HCT116 (cell line): ENCODE results near the gene NEK8. TPM values are rescaled to one million over a fixed set of nuclear protein-coding genes. Genes with fewer than 3 reads are reported as not detected.

Source experiments
- ATAC-seq: fragments of 200-7000 bp; cut with Tn5 transposase; 2 replicates; pipeline ENCODE4 v1.9.1; 2020; ENCODE audit warnings: mild to moderate bottlenecking, moderate library complexity
- BruUV-seq: library from RNA; stranded (reverse); fragments of 400-500 nt; replicated peaks from 2 replicates; lab custom pipeline; 2021; lab: Mats Ljungman, UMichigan
- CTCF ChIA-PET: fragments of 300-600 bp; sonication (Branson Sonifier 250); formaldehyde crosslinking; loops from one replicate; lab custom pipeline; 2021; ENCODE audit warnings: antibody characterized with exemption; lab: Charles Lee
- POLR2A ChIA-PET: fragments of 300-600, 350-600 bp; sonication (Branson Sonifier 250); formaldehyde crosslinking; loops from one replicate; lab custom pipeline; 2021; ENCODE audit warnings: antibody characterized with exemption; lab: Charles Lee
- RAD21 ChIA-PET, 2 experiments: fragments of 300-600 bp; sonication (Branson Sonifier 250); formaldehyde crosslinking; loops; one replicate each; lab custom pipeline; 2023; ENCODE audit warnings: low total read pairs in 2 of 2; ENCODE audit not compliant: uncharacterized antibody in 2 of 2, unreplicated experiment in 2 of 2, low non-redundant PET in 1 of 2; lab: Charles Lee
- DNase-seq: peaks from one replicate; pipeline ENCODE4 v3.0.0-alpha.2; 2010; ENCODE audit warnings: low read depth, low spot score
- H2AFZ ChIP-seq: fragments of 200-600 bp; shearing (Covaris generic), sonication (generic); 2 replicates; pipeline ENCODE4 v1.6.1; 2017; ENCODE audit warnings: low read depth, mixed run types, mixed read lengths, antibody characterized with exemption, low read length; ENCODE audit not compliant: poor library complexity, severe bottlenecking
- H3K27ac ChIP-seq: 2 replicates; pipeline ENCODE4 v1.5.1; 2012; ENCODE audit warnings: low read depth, low read length
- H3K27me3 ChIP-seq: fragments of 200-600 bp; sonication (generic); 2 replicates; pipeline ENCODE4 v1.6.1; 2016; ENCODE audit warnings: mixed run types, low read length, mixed read lengths; ENCODE audit not compliant: insufficient read depth
- H3K36me3 ChIP-seq, 2 experiments: fragments of 200-500 bp in 1 of 2; fragments of 200-600 bp in 1 of 2; sonication (Bioruptor generic) in 1 of 2; sonication (generic) in 1 of 2; 2 replicates each; pipeline versions ENCODE4 v1.5.1 to v1.6.1; 2014 to 2016; ENCODE audit warnings: low read length in 2 of 2, inconsistent platforms in 1 of 2, mixed read lengths in 1 of 2, mixed run types in 1 of 2; ENCODE audit not compliant: insufficient read depth in 2 of 2, control insufficient read depth in 1 of 2
- H3K4me1 ChIP-seq, 2 experiments: fragments of 200-600 bp in 1 of 2; sonication (generic) in 1 of 2; 2 replicates each; pipeline versions ENCODE4 v1.5.1 to v1.6.1; 2012 to 2017; ENCODE audit warnings: low read length in 2 of 2, inconsistent platforms in 1 of 2, mild to moderate bottlenecking in 1 of 2, mixed read lengths in 1 of 2, mixed run types in 1 of 2, moderate library complexity in 1 of 2; ENCODE audit not compliant: insufficient read depth in 2 of 2, control insufficient read depth in 1 of 2
- H3K4me2 ChIP-seq: fragments of 200-600 bp; sonication (generic); 2 replicates; pipeline ENCODE4 v1.6.1; 2017; ENCODE audit warnings: mixed run types, low read length, mixed read lengths
- H3K4me3 ChIP-seq, 2 experiments: fragments of 200-600 bp in 1 of 2; sonication (generic) in 1 of 2; replicated peaks in 1 of 2; 2 replicates each; pipeline ENCODE4 v1.5.1; 2011 to 2016; ENCODE audit warnings: low read length in 2 of 2, control low read depth in 1 of 2, low read depth in 1 of 2, mild to moderate bottlenecking in 1 of 2, mixed read lengths in 1 of 2, mixed run types in 1 of 2
- H3K79me2 ChIP-seq: fragments of 200-600 bp; sonication (generic); 2 replicates; pipeline ENCODE4 v1.6.1; 2017; ENCODE audit warnings: mild to moderate bottlenecking, mixed run types, low read length, moderate library complexity, mixed read lengths; ENCODE audit not compliant: insufficient read depth
- H3K9ac ChIP-seq: fragments of 200-600 bp; sonication (generic); 2 replicates; pipeline ENCODE4 v1.6.1; 2016; ENCODE audit warnings: low read length, mixed read lengths
- H3K9me2 ChIP-seq: fragments of 200-600 bp; sonication (generic), shearing (Covaris generic); 2 replicates; pipeline ENCODE4 v1.6.1; 2017; ENCODE audit warnings: mixed run types, mild to moderate bottlenecking, moderate library complexity; ENCODE audit not compliant: insufficient read depth
- H3K9me3 ChIP-seq, 2 experiments: fragments of 200-500 bp in 1 of 2; fragments of 200-600 bp in 1 of 2; sonication (Bioruptor generic) in 1 of 2; sonication (generic) in 1 of 2; 2 replicates each; pipeline ENCODE4 v1.6.1; 2014 to 2017; ENCODE audit warnings: low read length in 2 of 2, mixed read lengths in 2 of 2, inconsistent platforms in 1 of 2, low read depth in 1 of 2, mild to moderate bottlenecking in 1 of 2, mixed run types in 1 of 2, moderate library complexity in 1 of 2; ENCODE audit not compliant: control insufficient read depth in 1 of 2, insufficient read depth in 1 of 2
- H4K20me1 ChIP-seq: fragments of 200-600 bp; sonication (generic), shearing (Covaris generic); 2 replicates; pipeline ENCODE4 v1.6.1; 2017; ENCODE audit warnings: mixed run types, mild to moderate bottlenecking, moderate library complexity; ENCODE audit not compliant: insufficient read depth
- EGR1 ChIP-seq: IDR thresholded peaks from 2 replicates; pipeline ENCODE4 v1.6.1; 2012; ENCODE audit warnings: low read depth
- ELF1 ChIP-seq: IDR thresholded peaks from 2 replicates; pipeline ENCODE4 v1.6.1; 2012; ENCODE audit warnings: low read depth, borderline replicate concordance
- POLR2A ChIP-seq: IDR thresholded peaks from 2 replicates; pipeline ENCODE4 v1.7.0; 2011; ENCODE audit warnings: borderline replicate concordance; ENCODE audit not compliant: insufficient read depth, insufficient read length; ENCODE audit errors: extremely low read depth
- SIN3A ChIP-seq: IDR thresholded peaks from 2 replicates; pipeline ENCODE4 v1.6.1; 2012; ENCODE audit warnings: low read depth
- SP1 ChIP-seq: IDR thresholded peaks from 2 replicates; pipeline ENCODE4 v1.6.1; 2012; ENCODE audit warnings: low read depth
- YY1 ChIP-seq: IDR thresholded peaks from 2 replicates; pipeline ENCODE4 v1.6.1; 2011; ENCODE audit warnings: low read length, low read depth, moderate library complexity, mild to moderate bottlenecking; ENCODE audit not compliant: insufficient replicate concordance; ENCODE audit errors: extremely low read depth
- intact Hi-C: fragments of 100-400 bp; cut with micrococcal nuclease; formaldehyde crosslinking; loops from 2 replicates; pipeline ENCODE4 v1.10.0; 2022
- total RNA-seq: library from RNA; stranded (reverse); gene quantifications from one replicate; pipeline ENCODE4 v1.2.1, GENCODE V29; 2021; ENCODE audit not compliant: unreplicated experiment
- TF ChIP-seq, protein P1 (sequence below): IDR thresholded peaks from 2 replicates; pipeline ENCODE4 v1.6.1; 2012

NEK8 gene
- total RNA-seq, 1 experiment from 2014 or later: 7.0 TPM

DNA sequence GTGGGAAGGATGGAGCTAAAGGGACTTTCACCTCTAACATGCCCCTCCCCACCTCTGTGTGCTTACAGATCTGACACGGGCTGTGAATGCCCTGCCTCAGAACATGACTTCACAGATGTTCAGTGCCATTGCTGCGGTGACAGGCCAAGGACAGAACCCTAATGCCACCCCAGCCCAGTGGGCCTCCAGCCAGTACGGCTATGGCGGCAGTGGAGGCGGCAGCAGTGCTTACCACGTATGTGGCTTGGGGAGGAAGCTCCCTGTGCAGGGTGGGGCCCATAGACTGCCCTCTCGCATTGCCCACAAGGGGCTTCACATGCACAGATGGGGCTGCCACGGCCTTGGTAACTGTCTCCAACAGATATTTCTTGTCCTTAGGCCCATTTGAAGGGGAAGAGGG, 28.3 kb upstream of the NEK8 start (continued):
- TF ChIP-seq POLR2A: no peak
- no peak for TF ChIP-seq YY1
- TF ChIP-seq EGR1: no peak

DNA sequence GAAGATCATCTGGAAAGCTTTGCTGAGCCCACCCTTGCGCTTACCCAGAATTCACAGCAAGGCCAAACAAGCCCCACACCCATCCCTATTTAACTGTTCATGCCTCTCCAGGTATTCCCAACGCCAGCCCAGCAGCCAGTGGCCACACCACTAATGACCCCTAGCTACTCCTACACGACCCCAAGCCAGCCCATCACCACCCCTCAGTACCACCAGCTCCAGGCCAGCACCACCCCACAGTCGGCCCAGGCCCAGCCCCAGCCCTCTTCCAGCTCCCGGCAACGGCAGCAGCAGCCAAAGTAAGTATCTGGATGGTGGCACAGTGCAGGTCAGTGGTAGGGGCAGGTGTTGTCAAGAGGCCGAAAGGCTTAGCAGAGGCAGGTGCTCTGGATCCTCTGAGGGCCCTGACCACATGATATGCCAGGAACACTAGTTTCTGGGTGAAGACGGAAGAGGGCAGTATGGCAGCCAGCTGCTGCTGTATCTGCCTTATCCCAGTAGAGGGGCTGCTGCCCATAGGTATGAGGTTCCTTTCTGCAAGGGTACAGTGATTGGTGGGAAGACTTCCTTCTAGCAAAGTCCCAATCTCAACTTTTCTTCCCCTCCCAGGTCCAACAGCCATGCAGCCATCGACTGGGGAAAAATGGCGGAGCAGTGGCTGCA, 27.6 kb upstream of the NEK8 start:
- Histone ChIP-seq H4K20me1 (no peaks in the 10 kb centered on the region), H3K9me3 (no peaks in the 10 kb centered on the region), H3K4me2 (no peak overlapping the region), H2AFZ (no peak overlapping the region), H3K4me3 (no peak overlapping the region), H3K79me2 (no peaks in the 10 kb centered on the region), H3K27ac (no peak overlapping the region), H3K9me2 (no peaks in the 10 kb centered on the region), H3K27me3 (no peaks in the 10 kb centered on the region), H3K9ac (no peak overlapping the region), H3K4me1 (no peaks in the 10 kb centered on the region), H3K36me3 (peaks cover 46 to 51% of the 10 kb centered on the region in 2 experiments)
- intact Hi-C loops: no loop called here
- no peak for TF ChIP-seq ELF1
- TF ChIP-seq, protein P1, sequence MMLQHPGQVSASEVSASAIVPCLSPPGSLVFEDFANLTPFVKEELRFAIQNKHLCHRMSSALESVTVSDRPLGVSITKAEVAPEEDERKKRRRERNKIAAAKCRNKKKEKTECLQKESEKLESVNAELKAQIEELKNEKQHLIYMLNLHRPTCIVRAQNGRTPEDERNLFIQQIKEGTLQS: no peak
- TF ChIP-seq SIN3A: no peak
- TF ChIP-seq SP1: no peak
- CTCF ChIA-PET: no interaction called here
- ATAC-seq: no peak
- POLR2A ChIA-PET: interaction anchor here (1.5 kb wide), 1 partner anchor 10 kb away, joined by 7 read pairs; the partner anchor contains the start of gene PROCA1
- RAD21 ChIA-PET: no interaction called here
- DNase-seq: no peak
- BruUV-seq: no TSS peak
